Smooth muscle cell (in vitro differentiated cells): Measurements from ENCODE around the gene LY6G6F. TPM values are rescaled to one million over a fixed set of nuclear protein-coding genes. Genes with fewer than 3 reads are reported as not detected.

Source experiments
- DNase-seq: peaks from one replicate; lab custom pipeline; 2025; ENCODE audit not compliant: unreplicated experiment; lab: John Stamatoyannopoulos, UW
- H2AFZ ChIP-seq: fragments of 200-600 bp; sonication (generic); 2 replicates; pipeline ENCODE4 v1.6.0; 2016; ENCODE audit warnings: antibody characterized with exemption, low read depth, mild to moderate bottlenecking
- H3F3A ChIP-seq: fragments of 200-600 bp; sonication (generic); 2 replicates; pipeline ENCODE4 v1.6.0; 2017; ENCODE audit warnings: antibody characterized with exemption, low read depth
- H3K27ac ChIP-seq: fragments of 200-600 bp; sonication (generic); 2 replicates; pipeline ENCODE4 v1.5.1; 2016; ENCODE audit warnings: low read depth, mild to moderate bottlenecking
- H3K27me3 ChIP-seq: fragments of 200-600 bp; sonication (generic); 2 replicates; pipeline ENCODE4 v1.6.1; 2016; ENCODE audit warnings: low read depth, mild to moderate bottlenecking
- H3K36me3 ChIP-seq: fragments of 200-600 bp; sonication (generic); 2 replicates; pipeline ENCODE4 v1.5.1; 2016; ENCODE audit warnings: low read depth
- H3K4me1 ChIP-seq: fragments of 200-600 bp; sonication (generic); 2 replicates; pipeline ENCODE4 v1.5.1; 2016; ENCODE audit warnings: low read depth
- H3K4me2 ChIP-seq: fragments of 200-600 bp; sonication (generic); 2 replicates; pipeline ENCODE4 v1.6.0; 2016; ENCODE audit warnings: mild to moderate bottlenecking
- H3K4me3 ChIP-seq: fragments of 200-600 bp; sonication (generic); 2 replicates; pipeline ENCODE4 v1.5.1; 2016; ENCODE audit warnings: mild to moderate bottlenecking
- H3K79me2 ChIP-seq: fragments of 200-600 bp; sonication (generic); 2 replicates; pipeline ENCODE4 v1.6.0; 2016; ENCODE audit warnings: low read depth, mild to moderate bottlenecking
- H3K9ac ChIP-seq: fragments of 200-600 bp; sonication (generic); 2 replicates; pipeline ENCODE4 v1.6.0; 2016; ENCODE audit warnings: low read depth
- H3K9me3 ChIP-seq: fragments of 200-600 bp; sonication (generic); replicated peaks from 2 replicates; pipeline ENCODE4 v1.5.1; 2016; ENCODE audit warnings: low read depth
- H4K20me1 ChIP-seq: fragments of 200-600 bp; sonication (generic); 2 replicates; pipeline ENCODE4 v1.6.0; 2016; ENCODE audit warnings: low read depth
- WGBS: methylation state at CpG from one replicate; pipeline ENCODE4 v1.1.7; 2016; ENCODE audit warnings: low lambda C conversion rate; 5-methylcytosine and 5-hydroxymethylcytosine counted together
- polyA plus RNA-seq: library from polyadenylated mRNA; unstranded; fragments of >200 nt; fragmentation: Nextera tagmentation; extraction: Ambion mirVana; gene quantifications from 2 replicates; pipeline ENCODE4 v1.2.1, GENCODE V29; 2016
- total RNA-seq: library from RNA; depleted of rRNA; stranded (reverse); fragments of >200 nt; gene quantifications from 2 replicates; pipeline ENCODE4 v1.2.3, GENCODE V29; 2014
- TF ChIP-seq, protein P1 (sequence below): fragments of 200-600 bp; sonication (generic); IDR thresholded peaks from 2 replicates; pipeline ENCODE4 v1.5.1; 2017; ENCODE audit warnings: borderline replicate concordance, mild to moderate bottlenecking, antibody characterized with exemption; ENCODE audit not compliant: insufficient read depth, poor library complexity, severe bottlenecking

Gene LY6G6F
- total and polyA plus RNA-seq, 2 experiments from 2014 or later = not detected

DNA sequence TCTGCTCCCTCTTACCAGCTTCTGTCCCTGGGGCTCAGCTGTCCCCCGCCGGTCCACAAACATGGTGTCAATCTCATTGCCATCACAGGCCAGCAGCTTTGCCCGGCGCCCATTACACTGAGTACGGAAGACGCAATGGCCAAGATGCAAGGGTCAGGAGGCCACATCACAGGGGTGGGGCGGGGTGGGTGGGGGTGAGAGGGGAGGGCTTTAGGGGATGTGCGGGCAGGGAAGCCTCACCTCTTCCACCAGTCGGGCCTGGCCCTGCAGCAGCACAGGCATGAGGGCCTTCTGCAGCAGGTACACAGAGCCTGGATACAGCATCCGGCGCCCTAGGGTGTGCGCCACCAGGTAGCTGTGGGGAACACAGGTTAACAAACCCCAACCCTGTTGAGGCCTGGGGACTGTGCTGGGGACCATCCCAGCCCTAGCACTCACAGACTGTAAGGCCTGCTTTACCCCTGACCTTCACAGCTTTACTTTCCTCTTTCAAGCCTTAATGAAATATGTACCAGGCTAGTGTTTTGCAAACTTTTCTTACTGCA lies 15.0 kb upstream of the LY6G6F start:
- DNase-seq = no peak
- H3K4me3 ChIP-seq = no peak overlapping the region
- no peaks in the 10 kb centered on the region for H3K27me3 ChIP-seq
- no peak overlapping the region for H3K4me2 ChIP-seq
- TF ChIP-seq, protein P1, sequence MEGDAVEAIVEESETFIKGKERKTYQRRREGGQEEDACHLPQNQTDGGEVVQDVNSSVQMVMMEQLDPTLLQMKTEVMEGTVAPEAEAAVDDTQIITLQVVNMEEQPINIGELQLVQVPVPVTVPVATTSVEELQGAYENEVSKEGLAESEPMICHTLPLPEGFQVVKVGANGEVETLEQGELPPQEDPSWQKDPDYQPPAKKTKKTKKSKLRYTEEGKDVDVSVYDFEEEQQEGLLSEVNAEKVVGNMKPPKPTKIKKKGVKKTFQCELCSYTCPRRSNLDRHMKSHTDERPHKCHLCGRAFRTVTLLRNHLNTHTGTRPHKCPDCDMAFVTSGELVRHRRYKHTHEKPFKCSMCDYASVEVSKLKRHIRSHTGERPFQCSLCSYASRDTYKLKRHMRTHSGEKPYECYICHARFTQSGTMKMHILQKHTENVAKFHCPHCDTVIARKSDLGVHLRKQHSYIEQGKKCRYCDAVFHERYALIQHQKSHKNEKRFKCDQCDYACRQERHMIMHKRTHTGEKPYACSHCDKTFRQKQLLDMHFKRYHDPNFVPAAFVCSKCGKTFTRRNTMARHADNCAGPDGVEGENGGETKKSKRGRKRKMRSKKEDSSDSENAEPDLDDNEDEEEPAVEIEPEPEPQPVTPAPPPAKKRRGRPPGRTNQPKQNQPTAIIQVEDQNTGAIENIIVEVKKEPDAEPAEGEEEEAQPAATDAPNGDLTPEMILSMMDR = no peak
- WGBS = 96% methylated on average over 12 of the region's 12 CpGs
- no peak overlapping the region for H2AFZ ChIP-seq
- no peak overlapping the region for H3K9ac ChIP-seq
- no peaks in the 10 kb centered on the region for H3K9me3 ChIP-seq
- H3K79me2 ChIP-seq = no peaks in the 10 kb centered on the region
- H3K4me1 ChIP-seq = no peaks in the 10 kb centered on the region
- no peaks in the 10 kb centered on the region for H4K20me1 ChIP-seq
- no peaks in the 10 kb centered on the region for H3K36me3 ChIP-seq
- H3K27ac ChIP-seq = no peak overlapping the region
- no peaks in the 10 kb centered on the region for H3F3A ChIP-seq

DNA sequence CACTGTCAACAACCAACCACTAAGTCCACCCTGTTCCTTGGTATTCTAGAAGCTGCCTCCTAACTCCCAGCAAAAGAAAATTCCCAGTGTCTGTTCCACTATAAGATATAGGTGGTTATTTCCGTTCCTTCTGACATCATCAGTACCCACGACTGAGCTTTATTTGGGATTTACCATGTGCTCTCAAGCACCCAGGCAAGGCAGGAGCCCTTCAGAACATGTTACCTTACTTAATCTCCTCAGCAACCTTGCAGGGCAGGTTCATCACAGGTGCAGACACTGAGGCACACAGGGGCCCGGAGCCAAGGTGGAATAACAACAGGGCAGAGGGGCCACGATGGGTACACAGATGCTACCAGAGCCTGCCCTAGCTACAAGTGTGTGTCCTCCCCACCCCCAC lies 14.3 kb upstream of the LY6G6F start:
- whole genome bisulfite sequencing = 92% methylated on average over 4 of the region's 4 CpGs

DNA sequence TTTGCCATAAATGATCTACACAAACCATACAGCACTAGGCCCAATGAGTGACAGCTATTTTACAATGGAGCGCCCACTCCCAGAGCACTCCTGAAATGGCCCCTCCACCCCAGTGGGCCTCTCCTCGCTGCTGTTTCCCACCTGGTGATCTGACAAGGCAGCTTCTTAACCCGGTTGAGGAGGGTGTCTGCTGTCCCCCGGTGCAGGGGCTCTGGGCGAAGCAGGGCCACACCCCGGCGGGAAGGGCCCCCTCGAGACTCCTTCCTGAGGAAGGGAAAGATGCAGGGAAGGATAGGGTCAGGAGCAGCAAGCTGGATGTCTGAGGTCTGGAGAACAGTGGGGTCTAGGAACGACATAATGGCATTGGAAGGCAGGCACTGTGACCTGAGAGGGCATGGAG lies 13.8 kb upstream of the LY6G6F start:
- no peak overlapping the region for H2AFZ ChIP-seq
- no peak for DNase-seq
- no peaks in the 10 kb centered on the region for H3K79me2 ChIP-seq
- H3K4me3 ChIP-seq = no peak overlapping the region
- H3K36me3 ChIP-seq = no peaks in the 10 kb centered on the region
- WGBS = 98% methylated on average over 9 of the region's 9 CpGs
- no peak overlapping the region for H3K4me2 ChIP-seq
- TF ChIP-seq, protein P1 = no peak
- H3K9me3 ChIP-seq = no peaks in the 10 kb centered on the region
- H3K27me3 ChIP-seq = no peaks in the 10 kb centered on the region
- no peaks in the 10 kb centered on the region for H3F3A ChIP-seq
- no peaks in the 10 kb centered on the region for H3K4me1 ChIP-seq
- H4K20me1 ChIP-seq = no peaks in the 10 kb centered on the region
- no peak overlapping the region for H3K27ac ChIP-seq
- H3K9ac ChIP-seq = no peak overlapping the region

More for the DNA sequence above, 14.3 kb upstream of the LY6G6F start:
- Histone ChIP-seq H3K27me3 (no peaks in the 10 kb centered on the region), H3K9me3 (no peaks in the 10 kb centered on the region), H3K9ac (no peak overlapping the region), H3K79me2 (no peaks in the 10 kb centered on the region), H3K4me1 (no peaks in the 10 kb centered on the region), H3K4me2 (no peak overlapping the region), H3F3A (no peaks in the 10 kb centered on the region), H2AFZ (no peak overlapping the region), H3K4me3 (no peak overlapping the region), H4K20me1 (no peaks in the 10 kb centered on the region), H3K36me3 (no peaks in the 10 kb centered on the region), H3K27ac (no peak overlapping the region)
- no peak for DNase-seq
- TF ChIP-seq, protein P1 = no peak

DNA sequence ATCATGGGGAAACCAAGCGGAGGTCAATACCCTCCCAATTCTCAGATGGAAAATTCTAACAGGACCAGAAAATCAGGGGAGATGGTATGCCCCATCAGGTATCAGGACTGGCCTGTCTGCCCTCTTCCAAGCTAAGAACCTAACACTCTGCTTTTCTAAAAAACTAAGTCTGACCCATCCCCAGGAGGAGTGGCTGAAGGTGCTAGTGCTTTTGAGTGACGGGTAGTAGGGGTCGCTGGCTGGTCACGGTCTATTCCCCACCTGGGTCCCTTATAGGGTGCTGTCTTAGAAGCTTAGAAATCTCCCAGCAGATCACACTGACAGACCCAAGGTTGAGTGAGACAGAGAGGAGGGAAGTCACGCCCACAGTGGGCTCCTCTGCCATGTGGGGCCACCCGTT lies 13.1 kb upstream of the LY6G6F start:
- H4K20me1 ChIP-seq = no peaks in the 10 kb centered on the region
- TF ChIP-seq, protein P1 = no peak
- no peak overlapping the region for H3K9ac ChIP-seq
- no peaks in the 10 kb centered on the region for H3K79me2 ChIP-seq
- H3K27ac ChIP-seq = no peak overlapping the region
- no peaks in the 10 kb centered on the region for H3F3A ChIP-seq
- H3K4me3 ChIP-seq = no peak overlapping the region
- H2AFZ ChIP-seq = no peak overlapping the region
- H3K9me3 ChIP-seq = no peaks in the 10 kb centered on the region
- H3K4me1 ChIP-seq = no peaks in the 10 kb centered on the region
- WGBS = over 99% methylated on average over 6 of the region's 6 CpGs
- no peak overlapping the region for H3K4me2 ChIP-seq
- H3K27me3 ChIP-seq = no peaks in the 10 kb centered on the region
- no peaks in the 10 kb centered on the region for H3K36me3 ChIP-seq
- DNase-seq = no peak
